ENCODE measurements around the gene KEAP1. TPM values are rescaled to one million over a fixed set of nuclear protein-coding genes. Genes with fewer than 3 reads are reported as not detected.

Gene KEAP1
- total and polyA plus RNA-seq, 7 donors = 109 to 242 (median 199) TPM

- WGBS, 3 donors = 85 to 89% (median 87%) methylated on average over 14 to 15 of the region's 15 CpGs
- Histone ChIP-seq H3K27me3 (ENCODE audit: insufficient read depth in 3 of 3, low read length in 2 of 3) (peaks cover 0 to 42% (median 15%) of the 10 kb centered on the region in 3 donors), H3K9me3 (no peaks in the 10 kb centered on the region), H3K4me3 (no peak overlapping the region), H3K4me1 (no peaks in the 10 kb centered on the region), H3K27ac (no peak overlapping the region), H3K36me3 (ENCODE audit: insufficient read depth in 1 of 2, low read depth in 1 of 2) (no peaks in the 10 kb centered on the region)
- DNase-seq (no peak), ATAC-seq (no peak)
- intact Hi-C loops (cut with DNase I) = no loop called here
- no peak for TF ChIP-seq CTCF (IDR thresholded peaks at IDR 0.05)
Measured at GRCh38 chr19:10520652-10521318, 17.6 kb upstream of the KEAP1 start.

- WGBS, 3 donors = 52 to 64% (median 56%) methylated on average over 7 of the region's 7 CpGs
- TF ChIP-seq CTCF (IDR thresholded peaks at IDR 0.05) = no peak
- peaks cover 0 to 56% (median 22%) of the 10 kb centered on the region in 3 donors for H3K27me3 ChIP-seq (ENCODE audit: insufficient read depth in 3 of 3, low read length in 2 of 3)
Measured at GRCh38 chr19:10519421-10519820, 16.3 kb upstream of the KEAP1 start.

DNA sequence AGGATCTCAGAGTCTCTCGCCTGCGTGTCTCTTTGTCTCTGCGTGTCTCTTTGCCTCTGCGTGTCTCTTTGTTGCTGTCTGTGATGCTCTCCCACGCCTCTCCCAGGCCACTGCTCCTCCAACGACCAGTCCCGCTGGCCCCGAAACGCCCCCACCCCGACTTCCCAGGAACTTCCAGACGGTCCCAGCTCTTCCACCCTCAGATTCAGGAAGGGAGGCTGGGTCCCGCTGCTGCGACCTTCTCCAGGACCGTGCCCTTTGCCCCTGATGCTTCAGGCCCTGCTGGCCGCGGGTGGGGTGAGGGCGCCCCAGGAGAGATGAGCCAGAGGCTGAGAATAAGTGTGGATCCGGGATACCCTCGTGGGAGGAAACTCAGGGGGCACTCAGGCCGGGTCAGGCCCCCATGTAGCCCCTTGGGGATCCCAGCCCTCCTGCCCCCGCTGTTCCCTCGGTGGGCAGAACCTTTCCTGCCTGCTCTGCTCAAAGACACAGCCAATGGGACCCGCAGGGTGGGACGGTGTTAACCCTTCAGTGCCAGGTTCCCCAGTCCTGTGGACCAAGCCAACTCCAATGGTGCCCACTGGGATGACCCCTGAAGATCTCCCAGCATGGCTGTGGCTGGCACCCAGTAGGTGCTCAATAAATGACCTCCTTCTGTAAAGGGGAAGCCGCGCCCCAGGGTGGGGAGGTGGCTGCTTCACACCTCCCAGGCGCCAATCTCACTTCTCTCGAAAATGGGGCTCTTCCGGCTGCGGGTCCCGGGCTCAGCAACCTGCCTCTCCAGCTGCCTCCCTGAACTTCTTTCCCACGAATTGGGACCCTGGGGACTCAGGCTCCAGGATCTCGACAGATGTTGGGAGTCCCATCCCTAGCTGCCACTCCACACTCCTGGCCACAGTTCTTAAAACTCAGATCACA lies 15.5 kb upstream of the KEAP1 start:
- no peaks in the 10 kb centered on the region for H3K9me3 ChIP-seq
- WGBS, 3 donors = 9 to 14% (median 13%) methylated on average over 31 to 33 of the region's 33 CpGs
- no peak for TF ChIP-seq CTCF (IDR thresholded peaks at IDR 0.05)
- intact Hi-C loops (cut with DNase I) = no loop called here
- no peaks in the 10 kb centered on the region for H3K36me3 ChIP-seq (ENCODE audit: insufficient read depth in 1 of 2, low read depth in 1 of 2)
- H3K27me3 ChIP-seq (ENCODE audit: insufficient read depth in 3 of 3, low read length in 2 of 3) = peaks cover 0 to 63% (median 28%) of the 10 kb centered on the region in 3 donors
- H3K4me3 ChIP-seq = no peak overlapping the region
- no peak overlapping the region for H3K27ac ChIP-seq
- DNase-seq (no peak), ATAC-seq (peak in 1 of 4 donors; percentile 11)
- no peaks in the 10 kb centered on the region for H3K4me1 ChIP-seq

More at GRCh38 chr19:10519421-10519820, 16.3 kb upstream of the KEAP1 start:
- Histone ChIP-seq H3K4me3 (no peak overlapping the region), H3K27ac (no peak overlapping the region), H3K9me3 (no peaks in the 10 kb centered on the region), H3K4me1 (no peaks in the 10 kb centered on the region), H3K36me3 (ENCODE audit: insufficient read depth in 1 of 2, low read depth in 1 of 2) (no peaks in the 10 kb centered on the region)
- DNase-seq = no peak
- intact Hi-C loops (cut with DNase I) = no loop called here
- ATAC-seq = no peak

DNA sequence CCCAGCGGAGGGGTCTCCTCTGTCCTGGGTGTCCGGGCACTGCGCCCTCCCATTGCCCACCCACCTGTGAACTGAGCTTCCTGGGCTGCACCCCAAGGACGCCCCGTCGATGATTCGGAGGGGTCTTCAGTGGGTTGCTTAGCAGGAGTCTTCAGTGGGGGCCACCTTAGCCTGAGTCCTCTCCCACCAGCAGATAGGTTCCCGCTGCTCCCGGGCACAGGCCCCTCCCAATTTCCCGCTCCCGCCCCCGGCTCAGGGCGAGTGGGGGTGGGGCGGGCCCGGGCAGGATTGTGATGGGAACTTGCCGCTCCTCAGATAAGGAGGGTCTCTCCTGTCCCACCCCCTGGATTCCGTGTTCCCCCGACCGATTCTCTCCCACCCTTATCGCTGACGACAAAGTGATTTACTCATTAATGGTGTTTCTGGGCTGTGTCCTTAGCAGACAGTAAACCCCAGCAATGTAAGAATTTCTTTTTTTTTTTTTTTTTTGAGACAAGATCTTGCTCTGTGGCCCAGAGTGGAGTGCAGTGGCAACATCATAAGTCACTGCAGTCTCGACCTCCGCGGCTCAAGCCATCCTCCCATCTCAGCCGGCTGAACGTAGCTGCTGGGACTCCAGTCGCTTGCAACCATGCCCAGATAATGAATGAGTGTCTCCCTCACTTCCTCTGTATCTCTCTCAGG lies 14.7 kb upstream of the KEAP1 start:
- Histone ChIP-seq H3K4me1 (no peaks in the 10 kb centered on the region), H3K27me3 (ENCODE audit: insufficient read depth in 3 of 3, low read length in 2 of 3) (peaks cover 0 to 70% (median 30%) of the 10 kb centered on the region in 3 donors), H3K9me3 (no peaks in the 10 kb centered on the region), H3K4me3 (peak overlapping the region; percentile 52), H3K27ac (no peak overlapping the region), H3K36me3 (ENCODE audit: insufficient read depth in 1 of 2, low read depth in 1 of 2) (no peaks in the 10 kb centered on the region)
- no peak for DNase-seq
- peak in 3 of 4 donors; percentile 7 to 40 (median 35) for ATAC-seq
- 2 to 3% (median 2%) methylated on average over 24 to 27 of the region's 27 CpGs for WGBS, 3 donors
- intact Hi-C loops (cut with DNase I) = no loop called here
- no peak for TF ChIP-seq CTCF (IDR thresholded peaks at IDR 0.05)

Measured in psoas muscle (tissue), 8 donors.